NCI-H345 (cell line): ENCODE measurements around the gene CABLES2.

ENCODE experiments used
- DNase-seq: peaks from one replicate; lab custom pipeline; 2025; lab: John Stamatoyannopoulos, UW

CABLES2 gene

DNA sequence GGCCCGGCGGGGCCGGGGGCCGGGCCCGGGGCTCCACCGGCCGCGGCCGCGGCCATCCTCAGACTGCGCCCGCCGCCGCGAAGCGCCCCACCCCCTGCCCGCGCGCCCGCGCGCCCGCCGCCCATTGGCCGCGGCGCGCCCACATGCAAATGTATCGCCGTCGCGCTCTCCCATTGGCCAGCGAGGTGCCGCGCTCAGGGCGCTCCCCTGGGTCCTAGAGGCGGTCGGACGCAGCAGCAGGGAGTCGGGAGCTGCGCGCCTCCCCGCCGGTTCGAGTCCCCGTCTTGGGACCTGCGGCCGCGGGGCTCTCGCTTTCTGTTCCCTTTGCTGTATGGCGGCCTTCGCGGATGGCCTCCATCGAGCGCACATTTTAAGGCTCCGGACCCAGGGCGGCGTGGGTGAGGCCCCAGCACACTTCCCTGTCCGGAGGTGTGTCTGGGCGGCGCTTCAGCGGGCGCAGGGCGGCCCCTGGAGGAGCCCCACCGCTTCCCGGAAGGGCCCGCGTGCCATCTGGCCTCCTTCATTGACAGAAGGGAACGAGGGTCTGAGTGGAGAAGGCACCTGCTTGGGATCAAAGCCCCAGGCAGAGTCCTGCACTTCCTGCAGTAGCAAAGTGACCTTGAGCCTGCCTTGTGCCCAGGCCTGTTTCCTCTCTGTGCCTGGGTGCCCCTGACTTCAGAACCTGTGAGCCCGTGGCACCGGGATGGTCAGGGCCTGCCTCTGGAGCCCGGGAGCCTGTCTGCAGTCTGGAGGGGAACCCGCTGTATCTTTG lies at the start of gene CABLES2:
Gene CABLES2, minus strand, starts transcription at position 65 of the 772 bp plus-strand sequence. Its CDS starts 9 bp downstream, at position 56.
- DNase-seq, result peak; percentile 97

- DNase-seq, result no peak
These were observed 48.8 kb upstream of the CABLES2 start for GRCh38 chr20:62455929-62456328.

GRCh38 chr20:62454904-62455636 lies 48.0 kb upstream of the CABLES2 start:
- no peak for DNase-seq

- no peak for DNase-seq
These were observed 46.2 kb upstream of the CABLES2 start for GRCh38 chr20:62453186-62453808.

DNA sequence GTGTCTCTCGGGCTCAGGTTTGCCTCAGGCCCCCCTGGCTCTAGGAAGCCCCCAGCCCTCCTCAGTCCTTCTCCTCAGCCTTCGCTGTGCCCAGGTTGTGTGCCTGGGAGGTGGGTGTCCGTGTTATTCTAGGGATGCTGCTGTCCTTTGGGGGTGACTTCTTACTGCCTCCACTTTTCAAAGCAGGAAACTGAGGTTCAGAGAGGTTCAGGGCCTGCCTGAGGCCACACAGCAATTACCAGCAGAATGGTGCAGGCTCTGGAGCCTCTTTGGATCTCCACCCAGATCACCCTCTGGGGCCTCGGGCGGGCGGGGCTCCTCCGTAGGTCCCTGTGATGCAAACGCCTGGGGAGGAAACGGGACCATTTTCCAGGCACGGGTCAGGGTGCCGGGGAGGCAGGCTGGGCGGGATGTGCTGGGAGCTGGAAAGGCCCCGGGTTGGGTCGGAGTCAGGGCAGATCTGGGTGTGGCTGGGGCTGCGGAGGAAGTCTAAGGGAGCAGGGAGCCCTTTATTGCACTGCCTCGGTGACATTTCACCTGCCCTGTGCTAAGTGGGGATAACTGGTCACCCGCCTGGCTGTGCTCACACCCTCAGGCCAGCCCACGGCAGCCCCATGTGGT lies 45.5 kb upstream of the CABLES2 start:
- no peak for DNase-seq

GRCh38 chr20:62451970-62452369 lies 44.9 kb upstream of the CABLES2 start:
- DNase-seq, result no peak

DNA sequence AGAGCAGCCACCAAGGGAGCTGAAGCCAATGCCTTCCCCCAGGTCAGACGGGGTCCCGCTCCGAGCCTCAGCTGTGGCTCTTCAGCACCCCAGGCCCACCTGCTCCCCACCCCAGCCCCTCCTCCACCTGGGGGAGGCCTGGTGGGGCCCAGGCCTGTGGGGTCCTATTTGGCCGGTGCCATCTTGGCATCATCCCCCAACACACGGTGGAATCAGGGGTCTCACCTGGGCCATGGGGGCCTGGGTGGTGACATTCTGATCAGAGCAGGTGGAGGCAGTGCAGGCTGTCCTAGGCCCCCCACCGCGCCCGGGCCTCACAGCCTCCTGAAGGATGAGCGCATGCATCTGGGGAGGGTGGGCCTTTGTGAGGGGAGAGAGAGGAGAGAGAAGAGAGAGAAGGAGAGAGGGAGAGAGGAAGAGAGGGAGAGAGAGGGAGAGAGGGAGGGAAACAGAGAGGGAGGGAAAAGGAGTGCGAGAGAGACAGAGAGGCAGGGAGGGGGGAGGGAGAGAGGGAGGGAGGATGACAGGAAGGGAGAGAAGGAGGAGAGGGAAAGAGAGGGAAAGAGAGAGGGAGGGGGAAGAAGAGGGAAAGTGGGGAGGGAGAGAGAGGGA lies 44.2 kb upstream of the CABLES2 start:
- DNase-seq, result no peak

- DNase-seq, result no peak
These were observed 43.0 kb upstream of the CABLES2 start for GRCh38 chr20:62449951-62450691.

DNA sequence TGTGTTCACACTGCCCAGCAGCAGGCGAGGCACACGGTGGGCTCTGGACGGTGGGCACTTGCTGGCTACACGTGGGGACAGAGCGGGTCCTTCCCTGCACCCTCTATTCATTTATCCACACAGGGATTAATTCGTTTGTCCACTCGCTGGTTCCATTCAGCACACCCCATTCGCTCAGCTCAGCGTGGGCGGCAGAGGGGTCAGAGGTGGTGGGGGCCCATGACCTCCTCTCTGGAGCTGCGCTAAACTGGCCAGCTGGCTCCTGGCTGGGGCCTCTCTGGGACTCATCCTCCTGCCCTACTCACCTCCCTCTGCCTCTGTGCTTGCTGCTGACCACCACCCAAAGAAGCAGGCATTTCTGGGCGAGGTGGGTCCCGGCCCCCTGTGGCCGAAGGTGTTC lies 41.7 kb upstream of the CABLES2 start:
- no peak for DNase-seq

- no peak for DNase-seq
These were observed 41.0 kb upstream of the CABLES2 start for GRCh38 chr20:62448038-62448437.

DNA sequence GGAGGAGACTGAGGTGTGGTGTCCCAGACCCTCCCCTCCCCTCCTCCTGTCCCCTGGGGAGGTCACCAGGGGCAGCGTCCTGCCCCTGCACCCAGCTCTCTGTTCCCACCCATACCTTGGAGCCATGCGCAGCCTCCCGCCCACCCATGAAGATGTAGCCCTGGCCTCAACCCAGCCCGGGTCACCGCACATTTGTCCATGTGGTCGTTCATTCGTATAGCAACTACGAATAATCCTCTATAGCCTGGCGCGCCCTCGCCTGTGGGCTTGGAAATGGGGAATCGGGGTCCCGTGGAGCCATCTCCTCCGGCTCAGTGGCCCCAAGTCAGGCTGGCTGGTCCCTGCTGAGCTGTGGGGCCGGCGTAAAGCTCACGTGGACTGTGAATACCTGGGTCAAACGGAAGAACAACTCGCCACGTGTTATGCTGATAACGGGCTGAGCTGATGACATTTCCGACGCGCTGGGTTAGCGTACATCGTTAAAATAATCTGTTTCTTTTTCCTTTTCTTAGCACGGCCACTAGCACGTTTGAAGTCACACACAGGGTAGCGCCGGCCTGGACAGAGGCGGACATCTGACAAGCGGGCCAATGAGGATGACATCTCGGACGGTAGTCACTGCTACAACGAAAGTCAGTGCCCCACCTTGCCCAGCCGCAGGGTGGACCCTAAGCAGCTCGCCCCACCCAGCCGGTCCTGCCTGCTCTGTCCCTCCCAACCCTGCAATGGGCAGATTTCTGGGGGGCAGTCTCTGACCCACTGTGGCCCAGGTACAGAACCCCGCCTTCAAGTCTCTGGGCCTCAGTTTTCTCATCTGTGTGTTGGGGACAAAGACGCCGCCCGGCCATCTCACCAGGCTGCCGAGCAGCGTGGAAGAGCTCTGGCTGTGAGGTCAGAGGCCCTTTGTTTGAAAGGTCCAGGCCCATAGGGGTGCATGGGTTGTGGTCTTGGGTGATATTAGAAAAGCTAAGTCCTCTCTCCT lies 40.1 kb upstream of the CABLES2 start:
- DNase-seq, result no peak

GRCh38 chr20:62446481-62446880 lies 39.4 kb upstream of the CABLES2 start:
- DNase-seq, result no peak

GRCh38 chr20:62445553-62446340 lies 38.7 kb upstream of the CABLES2 start:
- DNase-seq, result no peak

DNA sequence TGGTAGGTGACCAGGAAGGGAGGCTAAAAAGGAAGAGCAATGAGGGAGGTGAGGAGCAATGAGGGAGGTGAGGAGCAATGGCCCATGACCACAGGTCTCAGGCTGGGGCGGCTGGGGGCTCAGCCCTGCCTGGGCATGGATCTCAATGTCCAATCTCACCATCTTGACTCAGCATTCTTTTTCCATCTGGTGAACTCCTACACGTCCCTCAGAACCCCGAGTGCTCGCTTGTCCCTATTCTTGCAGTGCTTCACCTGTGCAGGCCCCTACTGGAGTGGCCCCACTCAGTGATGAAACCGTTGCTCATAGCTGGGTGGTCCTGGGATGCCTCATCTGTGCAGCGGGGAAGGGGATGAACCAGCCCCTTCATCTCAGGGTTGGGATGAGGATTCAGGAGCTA lies 37.2 kb upstream of the CABLES2 start:
- no peak for DNase-seq

DNA sequence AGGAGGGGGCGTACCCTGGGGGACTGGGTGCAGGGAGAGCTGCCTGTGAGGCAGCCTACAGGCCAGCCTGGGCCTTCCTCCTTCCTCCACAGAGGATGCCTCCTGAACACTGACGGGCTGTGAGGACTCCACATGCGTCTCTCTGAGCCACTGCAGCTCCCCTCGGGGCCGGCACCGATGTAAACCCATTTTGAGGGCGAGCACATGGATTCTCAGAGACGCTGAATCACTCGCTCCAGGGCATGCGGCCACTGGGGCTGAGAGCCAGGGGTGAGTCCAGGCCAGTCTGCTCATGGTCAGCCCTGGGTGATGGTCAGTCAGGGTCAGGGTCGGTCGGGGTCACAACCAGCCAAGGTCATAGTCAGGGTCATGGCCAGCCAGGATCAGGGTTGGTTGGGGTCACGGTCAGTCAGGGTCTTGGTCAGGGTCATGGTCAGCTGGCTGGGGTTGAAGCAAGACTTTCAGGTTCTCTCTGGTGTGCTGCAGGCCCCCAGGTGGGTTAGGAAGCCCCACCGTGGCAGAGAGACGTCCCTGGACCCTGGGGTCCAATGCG lies 35.0 kb upstream of the CABLES2 start:
- no peak for DNase-seq

GRCh38 chr20:62439218-62439617 lies 32.1 kb upstream of the CABLES2 start:
- DNase-seq, result no peak

- DNase-seq, result peak; percentile 90
These were observed 30.8 kb upstream of the CABLES2 start for GRCh38 chr20:62437927-62438326.

DNA sequence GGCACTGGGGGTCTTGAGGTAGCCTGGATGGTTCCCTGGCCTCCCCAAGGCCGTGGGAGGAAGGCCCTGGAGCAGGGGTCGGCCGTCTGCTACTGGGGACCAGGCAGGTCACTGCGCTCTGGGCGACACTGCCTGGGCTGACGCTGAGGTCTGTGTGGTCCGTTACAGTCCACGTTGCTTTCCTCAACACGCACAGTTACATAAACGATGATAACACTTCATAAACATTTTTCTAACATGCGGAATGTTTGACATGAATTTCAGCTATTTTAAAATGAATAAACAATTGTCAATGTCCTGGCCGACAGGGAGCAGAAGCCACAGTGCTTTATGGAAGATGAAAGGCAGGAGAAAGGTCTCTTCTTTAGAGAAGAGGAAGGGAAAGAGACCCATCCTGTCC lies 30.4 kb upstream of the CABLES2 start:
- DNase-seq, result no peak

DNA sequence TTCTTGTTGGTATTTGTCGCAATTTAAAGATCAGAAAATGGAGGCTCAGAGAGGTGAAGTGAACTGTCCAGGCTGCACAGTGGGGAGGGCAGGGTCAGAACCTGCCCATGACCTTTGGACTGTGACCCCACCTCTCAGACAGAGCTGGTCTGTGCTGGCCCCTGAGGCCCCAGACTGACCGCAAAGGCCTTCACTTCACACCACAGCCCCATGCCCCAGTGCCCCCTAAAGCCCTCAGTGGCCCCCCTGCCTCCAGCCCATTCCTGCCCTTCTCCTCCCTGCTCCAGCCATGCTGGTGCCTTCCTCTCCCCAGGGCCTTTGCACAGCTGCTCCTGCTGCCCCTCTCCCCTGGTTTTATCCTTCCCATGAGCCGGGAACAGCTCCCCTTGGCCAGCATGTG lies 29.6 kb upstream of the CABLES2 start:
- no peak for DNase-seq
